Thymus (tissue), 11 donors: Measurements from ENCODE around the gene ABCC12. TPM values are rescaled to one million over a fixed set of nuclear protein-coding genes. Genes with fewer than 3 reads are reported as not detected.
"Not testable (repeated sequence)": the region's sequence is repeated elsewhere in the genome, so short reads cannot be mapped to it uniquely, and the experiment has no call there.

Experiments
- DNase-seq, 9 donors: peaks; one replicate each; pipeline ENCODE4 v3.0.0-alpha.2; 2013; ENCODE audit warnings: low spot score in 9 of 9, low read depth in 6 of 9, missing footprints in 1 of 9
- H3K27ac ChIP-seq, 2 donors: one replicate each; pipeline ENCODE4 v1.5.1; 2013; ENCODE audit warnings: control low read depth in 1 of 2, low read depth in 1 of 2, low read length in 1 of 2, mild to moderate bottlenecking in 1 of 2, moderate library complexity in 1 of 2
- H3K27me3 ChIP-seq, 2 donors: one replicate each; pipeline ENCODE4 v1.5.1; 2013; ENCODE audit warnings: low read length in 1 of 2; ENCODE audit not compliant: control insufficient read depth in 2 of 2, insufficient read depth in 1 of 2
- H3K36me3 ChIP-seq, 2 donors: one replicate each; pipeline ENCODE4 v1.5.1; 2013; ENCODE audit warnings: low read length in 1 of 2, mild to moderate bottlenecking in 1 of 2, moderate library complexity in 1 of 2; ENCODE audit not compliant: control insufficient read depth in 2 of 2, insufficient read depth in 2 of 2
- H3K4me1 ChIP-seq, 2 donors: one replicate each; pipeline ENCODE4 v1.5.1; 2013; ENCODE audit warnings: low read length in 2 of 2; ENCODE audit not compliant: control insufficient read depth in 2 of 2, insufficient read depth in 2 of 2
- H3K4me3 ChIP-seq, 2 donors: one replicate each; pipeline ENCODE4 v1.5.1; 2013; ENCODE audit warnings: low read length in 2 of 2, control low read depth in 1 of 2, mild to moderate bottlenecking in 1 of 2
- H3K9me3 ChIP-seq, 2 donors: one replicate each; pipeline ENCODE4 v1.5.1; 2013; ENCODE audit warnings: low read length in 1 of 2, mild to moderate bottlenecking in 1 of 2; ENCODE audit not compliant: control insufficient read depth in 2 of 2, insufficient read depth in 1 of 2
- WGBS: extraction: QIAGEN DNeasy Blood & Tissue Kit; methylation state at CpG from one replicate; pipeline ENCODE4 v1.1.7; 2013; 5-methylcytosine and 5-hydroxymethylcytosine counted together
- polyA plus RNA-seq: library from polyadenylated mRNA; stranded (reverse); fragments of 200-250 nt; gene quantifications from one replicate; pipeline ENCODE4 v1.2.3, GENCODE V29; 2013
- total RNA-seq: library from RNA; stranded (reverse); fragments of 120-200 nt; gene quantifications from one replicate; pipeline ENCODE4 v1.2.4, GENCODE V29; 2013
- donor health status: healthy.

The ABCC12 gene
- total and polyA plus RNA-seq, 2 donors: 0.02 to 0.05 TPM

GRCh38 chr16:48187779-48188178 is 32.0 kb upstream of the ABCC12 start:
- H3K27ac ChIP-seq: no peak overlapping the region

GRCh38 chr16:48184681-48185080 is 28.9 kb upstream of the ABCC12 start:
- 95% methylated on average over 6 of the region's 6 CpGs for WGBS
- Histone ChIP-seq H3K4me1 (no peaks in the 10 kb centered on the region), H3K27me3 (no peaks in the 10 kb centered on the region), H3K9me3 (no peaks in the 10 kb centered on the region), H3K36me3 (no peaks in the 10 kb centered on the region), H3K4me3 (no peak overlapping the region), H3K27ac (no peak overlapping the region)
- no peak for DNase-seq

More at GRCh38 chr16:48187779-48188178, 32.0 kb upstream of the ABCC12 start:
- no peak for DNase-seq
- H3K9me3 ChIP-seq: no peaks in the 10 kb centered on the region
- no peak overlapping the region for H3K4me3 ChIP-seq
- H3K4me1 ChIP-seq: no peaks in the 10 kb centered on the region
- 95% methylated on average over 4 of the region's 4 CpGs for WGBS
- no peaks in the 10 kb centered on the region for H3K27me3 ChIP-seq
- H3K36me3 ChIP-seq: no peaks in the 10 kb centered on the region

- Histone ChIP-seq H3K4me1 (no peaks in the 10 kb centered on the region), H3K36me3 (no peaks in the 10 kb centered on the region), H3K9me3 (no peaks in the 10 kb centered on the region), H3K27ac (no peak overlapping the region), H3K27me3 (no peaks in the 10 kb centered on the region), H3K4me3 (no peak overlapping the region)
- WGBS: 92% methylated on average over 8 of the region's 8 CpGs
- DNase-seq: no peak
Measured at GRCh38 chr16:48182979-48183537, 27.3 kb upstream of the ABCC12 start.

DNA sequence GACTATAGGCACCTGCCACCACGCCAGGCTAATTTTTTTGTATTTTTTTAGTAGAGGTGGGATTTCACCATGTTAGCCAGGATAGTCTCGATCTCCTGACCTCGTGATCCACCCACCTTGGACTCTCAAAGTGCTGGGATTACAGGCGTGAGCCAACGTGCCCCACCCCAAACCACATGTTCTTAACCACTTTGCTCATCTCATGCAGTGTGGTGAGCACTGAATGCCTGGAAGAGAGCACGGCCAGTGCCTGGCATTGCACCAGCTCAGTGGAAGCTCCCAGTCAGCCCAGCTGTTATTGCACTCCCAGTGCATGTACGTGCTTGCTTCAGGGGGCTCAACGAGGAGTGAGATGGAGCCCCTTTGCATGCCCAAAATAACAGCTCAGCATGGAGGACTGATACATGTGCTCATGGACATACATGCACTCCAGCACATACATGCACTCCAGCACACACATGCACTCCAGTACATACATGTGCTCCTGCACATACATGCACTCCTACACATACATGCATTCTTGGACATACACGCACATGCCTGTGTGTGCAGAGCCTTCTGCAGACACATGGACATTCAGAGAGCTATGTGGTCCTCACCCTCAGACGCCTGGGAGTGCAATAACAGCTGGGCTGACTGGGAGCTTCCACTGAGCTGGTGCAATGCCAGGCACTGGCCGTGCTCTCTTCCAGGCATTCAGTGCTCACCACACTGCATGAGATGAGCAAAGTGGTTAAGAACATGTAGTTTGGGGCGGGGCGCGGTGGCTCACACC is 26.1 kb upstream of the ABCC12 start:
- not testable (repeated sequence) for H3K4me1 ChIP-seq, H3K9me3 ChIP-seq, H3K36me3 ChIP-seq, H3K27ac ChIP-seq, H3K27me3 ChIP-seq, H3K4me3 ChIP-seq, DNase-seq
- WGBS: 92% methylated on average over 14 of the region's 14 CpGs

DNA sequence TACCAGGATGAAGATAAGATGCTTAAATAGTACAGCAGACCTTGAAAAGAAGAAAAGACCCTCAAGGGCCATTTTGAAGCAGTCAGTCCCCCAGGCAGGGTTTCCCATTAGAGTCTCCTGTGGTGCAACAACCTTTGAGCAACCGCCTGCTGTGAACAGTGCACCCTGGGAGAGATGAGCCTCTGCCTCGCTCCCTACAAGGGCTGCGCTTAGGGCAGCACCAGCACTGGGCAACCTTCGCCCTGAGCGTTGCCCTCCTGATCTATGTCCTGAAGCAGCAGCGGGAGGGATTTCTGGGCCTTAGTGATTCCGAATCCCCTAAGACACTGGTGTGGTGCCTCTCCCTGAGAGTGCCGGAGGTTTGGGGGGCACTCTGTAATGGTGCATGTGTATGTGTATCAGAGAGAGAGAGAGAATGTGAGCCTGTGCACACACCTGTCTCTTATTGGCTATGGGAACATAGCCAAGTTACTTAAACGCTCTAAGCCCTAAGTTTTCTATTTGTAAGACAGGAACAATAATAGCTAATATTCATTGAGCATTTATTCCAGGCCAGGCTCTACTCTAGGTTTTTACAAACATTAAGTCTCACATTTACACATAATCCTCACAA is 25.2 kb upstream of the ABCC12 start:
- 95% methylated on average over 9 of the region's 9 CpGs for WGBS
- no peak overlapping the region for H3K4me3 ChIP-seq
- DNase-seq: no peak
- H3K27me3 ChIP-seq: no peaks in the 10 kb centered on the region
- no peaks in the 10 kb centered on the region for H3K4me1 ChIP-seq
- H3K36me3 ChIP-seq: no peaks in the 10 kb centered on the region
- no peak overlapping the region for H3K27ac ChIP-seq
- no peaks in the 10 kb centered on the region for H3K9me3 ChIP-seq

- WGBS: 97% methylated on average over 20 of the region's 20 CpGs
- no peak for DNase-seq
- H3K27ac ChIP-seq: no peak overlapping the region
- no peaks in the 10 kb centered on the region for H3K9me3 ChIP-seq
- H3K36me3 ChIP-seq: no peaks in the 10 kb centered on the region
- H3K27me3 ChIP-seq: no peaks in the 10 kb centered on the region
- H3K4me3 ChIP-seq: no peak overlapping the region
- no peaks in the 10 kb centered on the region for H3K4me1 ChIP-seq
Measured at GRCh38 chr16:48176635-48177408, 21.0 kb upstream of the ABCC12 start.

DNA sequence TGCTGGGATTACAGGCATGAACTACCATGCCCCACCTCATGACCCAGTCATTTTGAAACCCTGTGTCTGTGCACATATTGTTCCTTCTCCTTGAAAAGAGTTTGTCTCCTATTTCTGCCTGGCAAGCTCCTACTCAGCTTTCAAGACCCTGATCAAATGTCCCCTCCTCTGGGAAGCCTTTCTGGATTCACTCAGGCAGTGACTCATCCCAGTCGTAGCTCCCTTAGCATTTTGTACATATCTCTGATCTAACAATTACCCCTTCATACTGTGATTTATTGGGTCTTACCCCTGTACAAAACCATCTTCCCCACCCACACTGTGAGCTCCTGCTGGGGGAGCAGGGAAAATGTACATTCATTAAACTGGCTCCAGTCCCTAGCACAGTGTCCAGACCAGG is 18.1 kb upstream of the ABCC12 start:
- no peaks in the 10 kb centered on the region for H3K9me3 ChIP-seq
- WGBS: 94% methylated on average over 1 of the region's 1 CpG
- no peaks in the 10 kb centered on the region for H3K36me3 ChIP-seq
- no peak overlapping the region for H3K4me3 ChIP-seq
- no peak overlapping the region for H3K27ac ChIP-seq
- DNase-seq: no peak
- no peaks in the 10 kb centered on the region for H3K4me1 ChIP-seq
- no peaks in the 10 kb centered on the region for H3K27me3 ChIP-seq

- no peaks in the 10 kb centered on the region for H3K4me1 ChIP-seq
- 96% methylated on average over 1 of the region's 1 CpG for WGBS
Measured at GRCh38 chr16:48172682-48173081, 16.9 kb upstream of the ABCC12 start.

GRCh38 chr16:48169896-48170295 is 14.1 kb upstream of the ABCC12 start:
- no peak overlapping the region for H3K4me3 ChIP-seq
- no peaks in the 10 kb centered on the region for H3K4me1 ChIP-seq
- 91% methylated on average over 8 of the region's 8 CpGs for WGBS
- H3K9me3 ChIP-seq: no peaks in the 10 kb centered on the region
- no peaks in the 10 kb centered on the region for H3K27me3 ChIP-seq
- DNase-seq: no peak
- H3K36me3 ChIP-seq: no peaks in the 10 kb centered on the region
- no peak overlapping the region for H3K27ac ChIP-seq

More at GRCh38 chr16:48172682-48173081, 16.9 kb upstream of the ABCC12 start:
- no peaks in the 10 kb centered on the region for H3K9me3 ChIP-seq
- no peaks in the 10 kb centered on the region for H3K36me3 ChIP-seq
- no peak for DNase-seq
- no peaks in the 10 kb centered on the region for H3K27me3 ChIP-seq
- no peak overlapping the region for H3K4me3 ChIP-seq
- H3K27ac ChIP-seq: no peak overlapping the region
